Liver (tissue), 9 donors: ENCODE data around the gene LCMT2. TPM values are rescaled to one million over a fixed set of nuclear protein-coding genes. Genes with fewer than 3 reads are reported as not detected.

ENCODE experiments used
- DNase-seq: peaks from one replicate; pipeline ENCODE4 v3.0.0-alpha.2; 2017; ENCODE audit warnings: low spot score
- H3K27ac ChIP-seq, 2 donors: one replicate each; pipeline ENCODE4 v1.7.0; 2013; ENCODE audit warnings: inconsistent platforms in 2 of 2, low read length in 2 of 2, control low read depth in 1 of 2, low read depth in 1 of 2, mild to moderate bottlenecking in 1 of 2
- H3K27me3 ChIP-seq, 4 donors: one replicate each; pipeline versions ENCODE4 v1.6.1 to v1.7.0; 2013; ENCODE audit warnings: low read length in 3 of 4, inconsistent platforms in 1 of 4, mild to moderate bottlenecking in 1 of 4, moderate library complexity in 1 of 4; ENCODE audit not compliant: control insufficient read depth in 4 of 4, insufficient read depth in 4 of 4
- H3K36me3 ChIP-seq, 4 donors: one replicate each; pipeline versions ENCODE4 v1.6.1 to v1.7.0; 2013; ENCODE audit warnings: low read length in 3 of 4, mild to moderate bottlenecking in 3 of 4, low read depth in 1 of 4, moderate library complexity in 1 of 4; ENCODE audit not compliant: control insufficient read depth in 4 of 4, insufficient read depth in 3 of 4
- H3K4me1 ChIP-seq, 4 donors: one replicate each; pipeline versions ENCODE4 v1.6.1 to v1.7.0; 2013; ENCODE audit warnings: low read length in 3 of 4, mild to moderate bottlenecking in 3 of 4, moderate library complexity in 1 of 4; ENCODE audit not compliant: control insufficient read depth in 4 of 4, insufficient read depth in 4 of 4
- H3K4me3 ChIP-seq, 3 donors: one replicate each; pipeline versions ENCODE4 v1.6.1 to v1.7.0; 2013; ENCODE audit warnings: low read length in 3 of 3, control low read depth in 1 of 3, low read depth in 1 of 3, mild to moderate bottlenecking in 1 of 3
- H3K9ac ChIP-seq, 2 donors: one replicate each; pipeline ENCODE4 v1.7.0; 2013; ENCODE audit warnings: low read length in 2 of 2, mild to moderate bottlenecking in 2 of 2, moderate library complexity in 2 of 2, control low read depth in 1 of 2, low read depth in 1 of 2
- H3K9me3 ChIP-seq, 4 donors: one replicate each; pipeline versions ENCODE4 v1.6.1 to v1.7.0; 2013; ENCODE audit warnings: low read length in 3 of 4; ENCODE audit not compliant: control insufficient read depth in 4 of 4
- ATF3 ChIP-seq: IDR thresholded peaks from 2 replicates; pipeline ENCODE4 v1.6.1; 2016; ENCODE audit warnings: antibody characterized with exemption
- EGR1 ChIP-seq, 2 donors: IDR thresholded peaks; 2 replicates each; pipeline ENCODE4 v1.6.1; 2016 to 2018; ENCODE audit warnings: antibody characterized with exemption in 2 of 2, low read depth in 2 of 2
- FOXA1 ChIP-seq: IDR thresholded peaks from 2 replicates; pipeline ENCODE4 v1.6.1; 2016; ENCODE audit warnings: antibody characterized with exemption
- FOXA2 ChIP-seq: IDR thresholded peaks from 2 replicates; pipeline ENCODE4 v1.6.1; 2016; ENCODE audit warnings: antibody characterized with exemption
- GABPA ChIP-seq, 2 donors: IDR thresholded peaks in 1 of 2; conservative IDR thresholded peaks in 1 of 2; 2 replicates each; pipeline ENCODE4 v1.6.1; 2016; ENCODE audit warnings: antibody characterized with exemption in 2 of 2, mild to moderate bottlenecking in 1 of 2, moderate library complexity in 1 of 2
- HNF4A ChIP-seq, 2 donors: conservative IDR thresholded peaks; 2 replicates each; pipeline ENCODE4 v1.6.1; 2016; ENCODE audit warnings: antibody characterized with exemption in 2 of 2, mild to moderate bottlenecking in 2 of 2
- HNF4G ChIP-seq: IDR thresholded peaks from 2 replicates; pipeline ENCODE4 v1.6.1; 2016; ENCODE audit warnings: antibody characterized with exemption
- JUND ChIP-seq, 2 donors: IDR thresholded peaks; 2 replicates each; pipeline ENCODE4 v1.6.1; 2016; ENCODE audit warnings: antibody characterized with exemption in 2 of 2
- NR2F2 ChIP-seq: IDR thresholded peaks from 2 replicates; pipeline ENCODE4 v1.6.1; 2016; ENCODE audit warnings: antibody characterized with exemption
- RAD21 ChIP-seq, 2 donors: IDR thresholded peaks; 2 replicates each; pipeline ENCODE4 v1.6.1; 2016; ENCODE audit warnings: antibody characterized with exemption in 2 of 2, mild to moderate bottlenecking in 2 of 2
- REST ChIP-seq: IDR thresholded peaks from 2 replicates; pipeline ENCODE4 v1.6.1; 2016; ENCODE audit warnings: antibody characterized with exemption, mild to moderate bottlenecking
- RXRA ChIP-seq, 2 donors: IDR thresholded peaks; 2 replicates each; pipeline ENCODE4 v1.6.1; 2017 to 2018; ENCODE audit warnings: antibody characterized with exemption in 2 of 2, mild to moderate bottlenecking in 1 of 2
- SP1 ChIP-seq: IDR thresholded peaks from 2 replicates; pipeline ENCODE4 v1.6.1; 2018; ENCODE audit warnings: antibody characterized with exemption, mild to moderate bottlenecking
- TAF1 ChIP-seq: conservative IDR thresholded peaks from 2 replicates; pipeline ENCODE4 v1.6.1; 2016; ENCODE audit warnings: antibody characterized with exemption, mild to moderate bottlenecking
- YY1 ChIP-seq: IDR thresholded peaks from 2 replicates; pipeline ENCODE4 v1.6.1; 2016; ENCODE audit warnings: antibody characterized with exemption, mild to moderate bottlenecking
- WGBS: extraction: QIAGEN DNeasy Blood & Tissue Kit; methylation state at CpG from one replicate; pipeline ENCODE4 v1.1.7; 2013; 5-methylcytosine and 5-hydroxymethylcytosine counted together
- polyA plus RNA-seq, 2 donors: library from polyadenylated mRNA; stranded (reverse) in 1 of 2; unstranded in 1 of 2; fragments of 200-250 nt in 1 of 2; fragments of >200 nt in 1 of 2; fragmentation: Nextera tagmentation in 1 of 2; extraction: Ambion mirVana in 1 of 2; gene quantifications; one replicate each; pipeline versions ENCODE4 v1.2.1 to v1.2.3, GENCODE V29; 2013 to 2015
- total RNA-seq, 2 donors: library from RNA; depleted of rRNA; stranded (reverse); fragments of >200 nt; gene quantifications; one replicate each; pipeline ENCODE4 v1.2.3, GENCODE V29; 2014
- TF ChIP-seq, protein P1 (sequence below): IDR thresholded peaks from 2 replicates; pipeline ENCODE4 v1.6.1; 2016; ENCODE audit warnings: antibody characterized with exemption
- TF ChIP-seq, protein P2 (sequence below): IDR thresholded peaks from 2 replicates; pipeline ENCODE4 v1.6.1; 2016; ENCODE audit warnings: antibody characterized with exemption
- TF ChIP-seq, protein P3 (sequence below): fragments of 150-350 bp; IDR thresholded peaks from 2 replicates; pipeline ENCODE4 v1.5.1; 2017; ENCODE audit warnings: improper control_type of control experiment, low read depth, low read length; ENCODE audit not compliant: missing input control
- donor health status: healthy.
- donor health status: healthy.
- donor health status: healthy.
- donor health status: healthy.
- donor health status: healthy.

LCMT2 gene
- 1 to 10 TPM; 4.0 to 4.3 TPM for total RNA-seq
- polyA plus RNA-seq, result 1 to 10 TPM; 3.1 to 3.7 TPM

- H3K9ac ChIP-seq, result peak within 1 kb of the TSS; percentile 85 to 87
- peak; percentile 92 for DNase-seq
Measured at GRCh38 chr15:43329960-43330779, at the start of gene LCMT2. Gene LCMT2, minus strand, starts transcription at chr15:43330573. Its CDS starts 84 bp downstream, at chr15:43330489.

More at GRCh38 chr15:43329960-43330779, at the start of gene LCMT2:
- H3K4me3 ChIP-seq, result peak within 1 kb of the TSS; percentile 71 to 96 (median 82)
- peaks cover 5 to 25% (median 13%) of the 10 kb centered on the region in 4 donors for H3K4me1 ChIP-seq
- peak within 1 kb of the TSS; percentile 95 to 96 for H3K27ac ChIP-seq
- H3K27me3 ChIP-seq, result no peaks in the 10 kb centered on the region
- H3K9me3 ChIP-seq, result no peaks in the 10 kb centered on the region
- TF ChIP-seq, protein P1, sequence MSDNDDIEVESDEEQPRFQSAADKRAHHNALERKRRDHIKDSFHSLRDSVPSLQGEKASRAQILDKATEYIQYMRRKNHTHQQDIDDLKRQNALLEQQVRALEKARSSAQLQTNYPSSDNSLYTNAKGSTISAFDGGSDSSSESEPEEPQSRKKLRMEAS, result peak; percentile 95
- TF ChIP-seq SP1 (peak; percentile 75), RAD21 (IDR thresholded peaks at IDR 0.05) (peak in 1 of 2 donors; percentile 5), ATF3 (no peak), RXRA (IDR thresholded peaks at IDR 0.05) (peak; percentile 69 to 85), HNF4A (conservative IDR thresholded peaks at IDR 0.05) (peak; percentile 49 to 65), TAF1 (peak; percentile 88), NR2F2 (peak; percentile 93), FOXA1 (no peak), YY1 (no peak), JUND (IDR thresholded peaks at IDR 0.05) (peak in 1 of 2 donors; percentile 41), EGR1 (IDR thresholded peaks at IDR 0.05; ENCODE audit: low read depth in 2 of 2) (peak; percentile 81 to 93), HNF4G (no peak), GABPA (IDR thresholded peaks at IDR 0.05 in 1 of 2, conservative IDR thresholded peaks at IDR 0.05 in 1 of 2) (peak; percentile 93 to 97), REST (peak; percentile 76), FOXA2 (no peak)
- TF ChIP-seq, protein P2, sequence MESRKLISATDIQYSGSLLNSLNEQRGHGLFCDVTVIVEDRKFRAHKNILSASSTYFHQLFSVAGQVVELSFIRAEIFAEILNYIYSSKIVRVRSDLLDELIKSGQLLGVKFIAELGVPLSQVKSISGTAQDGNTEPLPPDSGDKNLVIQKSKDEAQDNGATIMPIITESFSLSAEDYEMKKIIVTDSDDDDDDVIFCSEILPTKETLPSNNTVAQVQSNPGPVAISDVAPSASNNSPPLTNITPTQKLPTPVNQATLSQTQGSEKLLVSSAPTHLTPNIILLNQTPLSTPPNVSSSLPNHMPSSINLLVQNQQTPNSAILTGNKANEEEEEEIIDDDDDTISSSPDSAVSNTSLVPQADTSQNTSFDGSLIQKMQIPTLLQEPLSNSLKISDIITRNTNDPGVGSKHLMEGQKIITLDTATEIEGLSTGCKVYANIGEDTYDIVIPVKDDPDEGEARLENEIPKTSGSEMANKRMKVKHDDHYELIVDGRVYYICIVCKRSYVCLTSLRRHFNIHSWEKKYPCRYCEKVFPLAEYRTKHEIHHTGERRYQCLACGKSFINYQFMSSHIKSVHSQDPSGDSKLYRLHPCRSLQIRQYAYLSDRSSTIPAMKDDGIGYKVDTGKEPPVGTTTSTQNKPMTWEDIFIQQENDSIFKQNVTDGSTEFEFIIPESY, result no peak
- TF ChIP-seq, protein P3, sequence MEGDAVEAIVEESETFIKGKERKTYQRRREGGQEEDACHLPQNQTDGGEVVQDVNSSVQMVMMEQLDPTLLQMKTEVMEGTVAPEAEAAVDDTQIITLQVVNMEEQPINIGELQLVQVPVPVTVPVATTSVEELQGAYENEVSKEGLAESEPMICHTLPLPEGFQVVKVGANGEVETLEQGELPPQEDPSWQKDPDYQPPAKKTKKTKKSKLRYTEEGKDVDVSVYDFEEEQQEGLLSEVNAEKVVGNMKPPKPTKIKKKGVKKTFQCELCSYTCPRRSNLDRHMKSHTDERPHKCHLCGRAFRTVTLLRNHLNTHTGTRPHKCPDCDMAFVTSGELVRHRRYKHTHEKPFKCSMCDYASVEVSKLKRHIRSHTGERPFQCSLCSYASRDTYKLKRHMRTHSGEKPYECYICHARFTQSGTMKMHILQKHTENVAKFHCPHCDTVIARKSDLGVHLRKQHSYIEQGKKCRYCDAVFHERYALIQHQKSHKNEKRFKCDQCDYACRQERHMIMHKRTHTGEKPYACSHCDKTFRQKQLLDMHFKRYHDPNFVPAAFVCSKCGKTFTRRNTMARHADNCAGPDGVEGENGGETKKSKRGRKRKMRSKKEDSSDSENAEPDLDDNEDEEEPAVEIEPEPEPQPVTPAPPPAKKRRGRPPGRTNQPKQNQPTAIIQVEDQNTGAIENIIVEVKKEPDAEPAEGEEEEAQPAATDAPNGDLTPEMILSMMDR, result no peak
- WGBS, result under 1% methylated on average over 86 of the region's 86 CpGs
- H3K36me3 ChIP-seq, result peaks cover 0 to 3% (median 0%) of the 10 kb centered on the region in 4 donors
